ENCODE results near the gene CACNA1A. TPM values are rescaled to one million over a fixed set of nuclear protein-coding genes. Genes with fewer than 3 reads are reported as not detected.
"Not testable (repeated sequence)": the region's sequence is repeated elsewhere in the genome, so short reads cannot be mapped to it uniquely, and the experiment has no call there.

The CACNA1A gene
- total RNA-seq, 2 experiments from 2014 or later: 0.21 to 0.44 TPM

- POLR2A ChIA-PET: no interaction called here
- CTCF ChIA-PET: interaction anchor here (0.7 to 1.3 kb wide), 3 partner anchors 153 to 262 kb away, joined by 4 to 6 read pairs (median 6); no protein-coding TSS in a partner anchor
Measured at GRCh38 chr19:13430790-13431582, 75.3 kb downstream of the CACNA1A start.

- ChIA-PET POLR2A (no interaction called here), CTCF (interaction anchor here (0.6 kb wide), 1 partner anchor 335 kb away, joined by 4 read pairs; no protein-coding TSS in a partner anchor)
Measured at GRCh38 chr19:13429563-13429962, 76.7 kb downstream of the CACNA1A start.

GRCh38 chr19:13428352-13428751 is 77.9 kb downstream of the CACNA1A start:
- CTCF ChIA-PET: no interaction called here
- POLR2A ChIA-PET: no interaction called here

- POLR2A ChIA-PET: interaction anchor here (0.6 kb wide), 1 partner anchor 696 kb away, joined by 6 read pairs; no protein-coding TSS in a partner anchor
- CTCF ChIA-PET: no interaction called here
Measured at GRCh38 chr19:13427273-13428051, 78.8 kb downstream of the CACNA1A start.

GRCh38 chr19:13425875-13426274 is 80.4 kb downstream of the CACNA1A start:
- POLR2A ChIA-PET, CTCF ChIA-PET: not testable (repeated sequence)

GRCh38 chr19:13425151-13425550 is 81.1 kb downstream of the CACNA1A start:
- ChIA-PET POLR2A (no interaction called here), CTCF (no interaction called here)

GRCh38 chr19:13420780-13421179 is 85.5 kb downstream of the CACNA1A start:
- ChIA-PET POLR2A (no interaction called here), CTCF (no interaction called here)

GRCh38 chr19:13417054-13417453 is 89.2 kb downstream of the CACNA1A start:
- ChIA-PET POLR2A (no interaction called here), CTCF (no interaction called here)

- CTCF ChIA-PET: no interaction called here
- POLR2A ChIA-PET: no interaction called here
Measured at GRCh38 chr19:13411899-13412298, 94.4 kb downstream of the CACNA1A start.

- POLR2A ChIA-PET: no interaction called here
Measured at GRCh38 chr19:13410946-13411345, 95.3 kb downstream of the CACNA1A start.

GRCh38 chr19:13408889-13409518 is 97.3 kb downstream of the CACNA1A start:
- ChIA-PET POLR2A (no interaction called here), CTCF (no interaction called here)

More at GRCh38 chr19:13410946-13411345, 95.3 kb downstream of the CACNA1A start:
- CTCF ChIA-PET: no interaction called here

GRCh38 chr19:13404236-13404635 is 102.0 kb downstream of the CACNA1A start:
- CTCF ChIA-PET: no interaction called here
- POLR2A ChIA-PET: no interaction called here

GRCh38 chr19:13401388-13401787 is 104.9 kb downstream of the CACNA1A start:
- ChIA-PET CTCF (no interaction called here), POLR2A (no interaction called here)

- CTCF ChIA-PET: no interaction called here
- POLR2A ChIA-PET: no interaction called here
Measured at GRCh38 chr19:13400296-13400695, 106.0 kb downstream of the CACNA1A start.

GRCh38 chr19:13399746-13400145 is 106.5 kb downstream of the CACNA1A start:
- ChIA-PET POLR2A (no interaction called here), CTCF (no interaction called here)

GRCh38 chr19:13398780-13399726 is 107.2 kb downstream of the CACNA1A start:
- ChIA-PET CTCF (no interaction called here), POLR2A (interaction anchor here (0.6 kb wide), 1 partner anchor 343 kb away, joined by 6 read pairs; no protein-coding TSS in a partner anchor)

- POLR2A ChIA-PET: interaction anchor here (0.6 kb wide), 1 partner anchor 343 kb away, joined by 6 read pairs; no protein-coding TSS in a partner anchor
- CTCF ChIA-PET: no interaction called here
Measured at GRCh38 chr19:13398182-13398581, 108.1 kb downstream of the CACNA1A start.

- ChIA-PET CTCF (no interaction called here), POLR2A (no interaction called here)
Measured at GRCh38 chr19:13396250-13397080, 109.8 kb downstream of the CACNA1A start.

GRCh38 chr19:13382633-13382938 is 123.7 kb downstream of the CACNA1A start:
- CTCF ChIA-PET: no interaction called here
- POLR2A ChIA-PET: no interaction called here
